Effector CD4-positive, alpha-beta T cell (primary cell): Measurements from ENCODE around the gene ENPP7.
A peak's percentile ranks its signal among the peaks of the same experiment; 100 is the strongest.

ENCODE experiments used
- DNase-seq: peaks from one replicate; pipeline ENCODE4 v3.0.0-alpha.2; 2020

Gene ENPP7

GRCh38 chr17:79704691-79705090, 26.1 kb upstream of the ENPP7 start:
- no peak for DNase-seq

- DNase-seq: no peak
Measured at GRCh38 chr17:79705674-79706073, 25.1 kb upstream of the ENPP7 start.

GRCh38 chr17:79706931-79707850, 23.6 kb upstream of the ENPP7 start:
- no peak for DNase-seq

- DNase-seq: peak; percentile 47
Measured at GRCh38 chr17:79707931-79708891, 22.5 kb upstream of the ENPP7 start.

GRCh38 chr17:79711715-79712305, 18.9 kb upstream of the ENPP7 start:
- DNase-seq: no peak

- DNase-seq: no peak
Measured at GRCh38 chr17:79713391-79713790, 17.4 kb upstream of the ENPP7 start.

DNA sequence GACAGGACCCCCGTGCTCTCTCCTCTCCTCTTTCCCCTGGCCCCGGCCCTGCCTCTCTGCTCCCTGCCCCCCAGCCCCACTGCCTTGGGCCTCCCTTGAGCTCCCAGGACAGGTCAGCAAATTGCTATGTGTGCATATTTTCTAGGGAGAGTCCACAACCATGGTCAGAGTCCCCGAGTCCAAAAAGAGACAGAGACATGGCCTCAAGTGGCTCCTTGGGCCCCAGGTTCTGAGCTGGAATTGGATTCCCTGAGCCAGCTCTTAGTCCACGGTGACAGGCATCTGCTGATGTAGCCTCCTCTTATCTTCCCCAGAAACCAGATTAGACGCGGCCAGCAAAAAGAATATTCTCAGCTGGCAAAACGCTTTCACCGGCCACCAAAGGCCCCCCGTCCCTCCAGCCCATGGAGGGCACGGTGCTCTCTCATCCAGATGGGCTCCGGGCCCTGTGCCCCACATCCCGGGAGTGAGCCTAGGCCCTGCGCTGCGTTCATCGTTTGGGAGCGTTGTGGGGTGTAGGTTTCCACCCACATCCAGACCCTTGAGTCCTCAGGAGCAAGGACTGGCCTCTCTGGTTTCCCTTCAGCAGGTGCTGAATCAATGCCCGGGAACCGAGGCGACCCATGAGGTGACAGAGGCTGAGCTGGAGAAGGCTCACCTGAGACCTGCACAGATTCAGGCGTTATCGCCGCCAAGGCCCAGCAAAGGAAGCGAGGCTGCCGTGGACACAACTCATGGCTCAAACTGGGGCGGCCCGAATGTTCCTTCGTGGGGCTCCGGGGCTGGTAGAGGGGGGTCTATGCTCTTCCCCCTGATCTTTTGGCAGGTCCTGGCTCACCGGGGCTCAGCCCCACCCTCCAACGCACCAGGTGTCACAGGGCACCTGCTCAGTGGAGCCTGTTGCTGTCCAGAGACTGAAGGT, 16.3 kb upstream of the ENPP7 start:
- DNase-seq: no peak

GRCh38 chr17:79715098-79715942, 15.4 kb upstream of the ENPP7 start:
- DNase-seq: no peak

GRCh38 chr17:79715943-79716797, 14.6 kb upstream of the ENPP7 start:
- DNase-seq: no peak

DNA sequence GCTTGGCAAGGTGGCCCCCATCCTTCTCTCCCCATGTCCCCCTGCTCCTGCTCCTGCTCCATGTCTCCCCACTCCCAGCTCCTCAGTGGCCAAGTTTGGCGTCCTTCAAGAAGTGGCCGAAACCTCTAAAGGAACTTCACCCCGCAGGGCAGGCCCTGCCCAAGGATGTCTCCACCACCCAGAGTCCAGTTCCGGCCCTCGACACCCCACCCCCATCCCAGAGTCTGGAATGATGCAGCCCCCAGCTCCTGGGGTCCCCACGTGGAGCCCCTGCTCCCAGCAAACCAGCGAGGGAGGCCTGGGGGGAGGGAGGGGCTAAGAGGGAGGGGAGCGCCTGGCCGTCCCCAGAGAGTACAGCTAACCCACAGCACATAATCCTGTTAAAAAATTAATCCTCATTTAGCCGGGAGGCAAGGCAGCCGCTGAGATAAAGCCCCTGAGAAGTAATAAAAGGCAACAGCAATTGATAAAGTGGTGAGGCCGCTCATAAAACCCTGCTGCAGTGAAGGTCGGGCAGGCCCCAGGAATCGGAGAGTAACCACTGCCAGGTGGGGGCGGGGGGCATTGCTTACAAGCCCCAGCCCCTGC, 9.9 kb upstream of the ENPP7 start:
- no peak for DNase-seq

DNA sequence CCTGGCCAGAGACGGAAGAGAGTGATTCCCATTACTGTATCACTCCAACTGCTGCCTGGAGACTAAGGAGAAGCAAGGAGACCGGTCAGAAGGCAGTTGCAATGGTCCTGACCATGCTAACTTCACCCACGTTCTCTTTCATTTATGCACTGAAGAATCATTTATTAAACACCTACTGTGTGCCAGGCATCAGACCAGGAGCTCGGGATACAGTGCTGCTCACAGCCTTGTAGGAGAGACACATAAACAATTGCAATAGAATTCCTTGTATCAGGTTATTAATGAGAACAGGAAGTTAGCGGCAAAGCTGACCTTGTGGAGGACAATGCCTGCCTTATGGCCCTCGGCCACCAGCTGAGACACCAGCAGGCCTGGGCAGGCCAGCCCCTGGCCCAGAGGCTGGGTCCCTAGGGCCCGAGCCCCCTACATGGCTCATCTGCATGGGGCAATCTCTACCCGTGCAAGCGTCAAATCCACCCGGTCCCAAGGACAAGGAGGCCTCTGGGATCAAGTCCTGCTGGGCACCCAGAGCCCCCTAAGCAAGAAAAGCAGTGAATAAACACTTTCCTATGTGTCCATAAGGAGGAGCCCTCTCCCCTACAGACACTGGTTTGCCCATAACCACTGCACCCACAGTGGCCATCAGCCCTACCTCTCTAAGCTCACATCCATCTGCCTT, 8.6 kb upstream of the ENPP7 start:
- DNase-seq: no peak

GRCh38 chr17:79722787-79723186, 8.0 kb upstream of the ENPP7 start:
- DNase-seq: no peak

DNA sequence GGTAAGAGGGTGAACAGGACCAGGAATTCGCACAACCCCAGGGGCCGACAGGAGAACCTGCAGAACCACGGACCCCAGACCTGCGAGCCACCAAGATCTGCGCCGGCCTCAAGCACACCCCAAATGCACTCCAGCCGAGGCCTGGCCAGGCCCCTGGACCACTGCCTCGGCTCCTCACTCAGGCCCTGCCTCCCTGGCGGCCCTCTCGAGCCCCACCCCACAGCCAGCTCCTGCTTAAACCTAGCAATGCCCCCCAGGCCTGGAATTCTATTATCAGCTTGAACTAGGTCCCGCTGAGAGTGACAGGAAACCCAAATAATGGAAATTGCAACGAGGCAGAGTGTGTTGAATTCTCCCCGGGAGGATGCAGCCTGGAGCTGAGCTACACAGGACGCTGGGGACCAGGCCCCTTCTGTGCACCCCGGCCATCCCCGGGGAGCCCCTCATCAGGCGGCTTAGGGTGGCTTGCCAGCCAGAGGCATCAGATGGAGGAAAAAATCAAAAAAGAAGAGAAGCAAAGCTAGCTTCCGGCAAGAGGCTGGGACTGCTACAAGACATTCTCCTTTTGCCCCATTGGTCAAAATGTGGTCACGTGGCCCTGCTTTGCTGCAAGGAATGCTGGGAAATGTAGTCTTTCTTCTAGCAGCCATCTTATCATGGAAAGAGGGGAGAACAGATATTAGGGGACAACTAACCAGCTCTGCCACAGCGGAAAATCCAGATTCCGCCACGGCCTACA, 2.4 kb upstream of the ENPP7 start:
- DNase-seq: peak; percentile 82

DNA sequence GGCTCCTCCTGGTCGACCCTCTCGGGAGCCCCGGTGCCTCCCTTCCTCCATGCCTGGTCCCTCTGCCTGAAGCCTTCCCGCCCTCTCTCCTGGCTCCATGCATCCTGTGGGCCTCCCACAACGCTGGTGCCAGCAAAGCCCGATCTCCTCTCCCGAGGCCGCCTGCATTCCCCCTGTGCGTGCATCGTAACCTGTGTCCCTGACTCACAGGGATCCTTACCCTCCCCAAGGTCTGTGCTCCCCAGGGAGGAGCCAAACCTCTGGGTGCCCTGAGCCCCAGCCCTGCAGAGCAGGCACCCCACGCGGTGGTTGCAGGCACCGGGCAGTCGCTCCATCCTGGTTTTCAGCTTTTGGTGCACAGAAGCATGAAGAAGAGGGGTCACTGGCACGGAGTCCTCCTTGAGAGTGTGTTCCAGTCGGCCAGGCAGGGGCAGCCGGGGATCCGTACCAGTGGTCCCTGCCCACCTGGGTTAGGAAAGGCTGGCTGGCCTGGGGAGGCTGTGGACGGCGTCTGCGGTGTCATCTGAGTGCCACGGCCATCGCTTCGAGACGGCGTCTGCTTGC, 1.8 kb upstream of the ENPP7 start:
- no peak for DNase-seq

- DNase-seq: no peak
Measured at GRCh38 chr17:79729761-79730160, 982 bp upstream of the ENPP7 start.

- no peak for DNase-seq
Measured at GRCh38 chr17:79730437-79730768, 340 bp upstream of the ENPP7 start.

- no peak for DNase-seq
Measured at GRCh38 chr17:79732254-79732653, 1.5 kb downstream of the ENPP7 start.
